K562 (cell line): Measurements from ENCODE around the gene ZNF124. TPM values are rescaled to one million over a fixed set of nuclear protein-coding genes. Genes with fewer than 3 reads are reported as not detected.

ENCODE experiments used
- ATAC-seq: fragments of 200-7000 bp; cut with Tn5 transposase; 3 replicates; pipeline ENCODE4 v1.9.1; 2020; ENCODE audit warnings: moderate library complexity
- BruUV-seq: library from RNA; stranded (reverse); fragments of 400-500 nt; replicated peaks from 2 replicates; lab custom pipeline; 2021; lab: Mats Ljungman, UMichigan
- CTCF ChIA-PET: fragments of 300-600 bp; formaldehyde crosslinking; extraction: SDS; loops from one replicate; lab custom pipeline; 2021; ENCODE audit warnings: low intra/inter-chr PET ratio; lab: Yijun Ruan, JAX
- POLR2A ChIA-PET: fragments of 300-600, 350-650 bp; sonication (Branson Sonifier 250); formaldehyde crosslinking; extraction: SDS; loops from one replicate; lab custom pipeline; 2021; ENCODE audit warnings: antibody characterized with exemption, inconsistent platforms; lab: Yijun Ruan, JAX
- DNase-seq, 4 experiments: peaks; one replicate each; pipeline versions ENCODE4 v3.0.0 to v3.0.0-alpha.2; 2011 to 2018; ENCODE audit warnings: low spot score in 3 of 4, mixed read lengths in 3 of 4; ENCODE audit errors: extremely low read depth in 1 of 4
- FAIRE-seq: peaks from 2 replicates; lab custom pipeline; 2011; peaks lifted over from hg19 to GRCh38; lab: Jason Lieb, UNC
- H2AFZ ChIP-seq: 2 replicates; pipeline ENCODE4 v1.6.0; 2011; ENCODE audit warnings: low read depth, low read length, control low read depth, inconsistent platforms
- H3K27ac ChIP-seq: fragments of 200-600 bp; 3 replicates; pipeline ENCODE4 v1.8.0; 2011; ENCODE audit warnings: low read depth, mild to moderate bottlenecking, control low read depth, inconsistent platforms, low read length, moderate library complexity, mixed read lengths; ENCODE audit errors: extremely low read depth
- H3K27me3 ChIP-seq, 2 experiments: fragments of 300-600 bp in 1 of 2; 2 replicates in 1 of 2; 3 replicates in 1 of 2; pipeline versions ENCODE4 v1.6.0 to v1.8.0; 2011; ENCODE audit warnings: inconsistent platforms in 2 of 2, low read length in 2 of 2, mild to moderate bottlenecking in 1 of 2, mixed read lengths in 1 of 2, moderate library complexity in 1 of 2; ENCODE audit not compliant: control insufficient read depth in 2 of 2, insufficient read depth in 2 of 2
- H3K36me3 ChIP-seq: fragments of 300-600 bp; 3 replicates; pipeline ENCODE4 v1.8.0; 2011; ENCODE audit warnings: mild to moderate bottlenecking, low read length, inconsistent platforms; ENCODE audit not compliant: control insufficient read depth, insufficient read depth
- H3K4me1 ChIP-seq, 2 experiments: fragments of 200-600 bp in 1 of 2; replicated peaks in 1 of 2; 2 replicates in 1 of 2; 3 replicates in 1 of 2; pipeline versions ENCODE4 v1.5.1 to v1.8.0; 2011; ENCODE audit warnings: inconsistent platforms in 2 of 2, low read length in 2 of 2, mild to moderate bottlenecking in 1 of 2, mixed read lengths in 1 of 2, moderate library complexity in 1 of 2; ENCODE audit not compliant: control insufficient read depth in 2 of 2, insufficient read depth in 2 of 2
- H3K4me2 ChIP-seq: 2 replicates; pipeline ENCODE4 v1.6.1; 2011; ENCODE audit warnings: low read length, control low read depth, inconsistent platforms, mixed read lengths; ENCODE audit not compliant: insufficient read depth
- H3K4me3 ChIP-seq: fragments of 200-600 bp; sonication (generic), shearing (Covaris generic); 2 replicates; pipeline ENCODE4 v1.5.1; 2016; ENCODE audit warnings: control low read depth, inconsistent platforms
- H3K79me2 ChIP-seq: fragments of 200-600 bp; 3 replicates; pipeline ENCODE4 v1.8.0; 2011; ENCODE audit warnings: low read length, inconsistent platforms; ENCODE audit not compliant: control insufficient read depth, insufficient read depth
- H3K9ac ChIP-seq, 2 experiments: 2 replicates each; pipeline versions ENCODE4 v1.6.0 to v1.6.1; 2011; ENCODE audit warnings: low read depth in 2 of 2, low read length in 2 of 2, control low read depth in 1 of 2, inconsistent platforms in 1 of 2, mild to moderate bottlenecking in 1 of 2, mixed read lengths in 1 of 2; ENCODE audit not compliant: insufficient read depth in 1 of 2
- H3K9me1 ChIP-seq: one replicate; pipeline ENCODE4 v1.6.0; 2011; ENCODE audit warnings: inconsistent platforms, mild to moderate bottlenecking, low read length, moderate library complexity; ENCODE audit not compliant: control insufficient read depth, insufficient read depth
- H3K9me3 ChIP-seq: replicated peaks from 2 replicates; pipeline ENCODE4 v1.5.1; 2011; ENCODE audit warnings: low read depth, low read length, inconsistent platforms; ENCODE audit not compliant: control insufficient read depth, insufficient read depth
- H4K20me1 ChIP-seq: replicated peaks from 2 replicates; pipeline ENCODE4 v1.6.1; 2011; ENCODE audit warnings: low read length, inconsistent platforms, mixed read lengths; ENCODE audit not compliant: control insufficient read depth, insufficient read depth
- BRF1 ChIP-seq: IDR thresholded peaks from 3 replicates; pipeline ENCODE4 v1.6.1; 2011; ENCODE audit warnings: borderline replicate concordance, mild to moderate bottlenecking; ENCODE audit not compliant: insufficient read length; ENCODE audit errors: extremely low read depth
- CUX1 ChIP-seq: fragments of 200-800 bp; sonication (Bioruptor generic); IDR thresholded peaks from 2 replicates; pipeline ENCODE4 v1.6.1; 2016; ENCODE audit warnings: missing genetic modification characterization, missing compliant biosample characterization
- EHMT2 ChIP-seq: fragments of 450-650 bp; IDR thresholded peaks from 2 replicates; pipeline ENCODE4 v1.6.1; 2018; ENCODE audit warnings: antibody characterized with exemption
- ETS1 ChIP-seq: conservative IDR thresholded peaks from 2 replicates; pipeline ENCODE4 v1.6.1; 2011; ENCODE audit warnings: low read depth, mild to moderate bottlenecking, low read length; ENCODE audit not compliant: control insufficient read depth
- EZH2 ChIP-seq: IDR thresholded peaks from 2 replicates; pipeline ENCODE4 v1.6.1; 2012; ENCODE audit warnings: low read depth, mild to moderate bottlenecking, inconsistent platforms, low read length, borderline replicate concordance
- KLF16 ChIP-seq: IDR thresholded peaks from 2 replicates; pipeline ENCODE4 v1.6.1; 2016; ENCODE audit warnings: antibody characterized with exemption
- MEF2D ChIP-seq: conservative IDR thresholded peaks from 2 replicates; pipeline ENCODE4 v1.6.1; 2016; ENCODE audit warnings: low read depth, missing genetic modification characterization, missing compliant biosample characterization
- PHF8 ChIP-seq: fragments of 200-600 bp; sonication (generic); IDR thresholded peaks from 2 replicates; pipeline ENCODE4 v1.6.1; 2012; ENCODE audit warnings: mixed run types, mild to moderate bottlenecking, inconsistent platforms, low read length, moderate library complexity, borderline replicate concordance
- SMARCA4 ChIP-seq: fragments of 450-650 bp; IDR thresholded peaks from 2 replicates; pipeline ENCODE4 v1.6.1; 2016
- SP2 ChIP-seq: IDR thresholded peaks from 2 replicates; pipeline ENCODE4 v1.6.1; 2011; ENCODE audit warnings: mild to moderate bottlenecking, low read depth, low read length, moderate library complexity; ENCODE audit not compliant: poor library complexity, severe bottlenecking; ENCODE audit errors: extremely low read depth
- ZFPM2 ChIP-seq: fragments of 250-450 bp; sonication (Bioruptor Pico); IDR thresholded peaks from 2 replicates; pipeline ENCODE4 v1.5.1; 2022; ENCODE audit warnings: mild to moderate bottlenecking
- ZNF217 ChIP-seq: sonication (generic); formaldehyde crosslinking; IDR thresholded peaks from 2 replicates; pipeline ENCODE4 v1.8.0; 2022; ENCODE audit warnings: mild to moderate bottlenecking, missing genetic modification reagents
- ZNF3 ChIP-seq: fragments of 250-450 bp; sonication (Bioruptor Pico); IDR thresholded peaks from 2 replicates; pipeline ENCODE4 v1.5.0; 2021; ENCODE audit warnings: mild to moderate bottlenecking, moderate library complexity
- ZNF584 ChIP-seq: fragments of 200-800 bp; sonication (Bioruptor generic); IDR thresholded peaks from 2 replicates; pipeline ENCODE4 v1.6.1; 2016; ENCODE audit warnings: low read depth, mild to moderate bottlenecking, missing genetic modification characterization, missing compliant biosample characterization
- WGBS: fragments of 100-300 bp; shearing (Covaris generic); methylation state at CpG from one replicate; pipeline ENCODE4 v1.1.6; 2016; ENCODE audit warnings: low coverage, mixed read lengths; ENCODE audit not compliant: insufficient coverage; ENCODE audit errors: missing lambda C conversion rate; 5-methylcytosine and 5-hydroxymethylcytosine counted together
- in situ Hi-C: fragments of 300-500 bp; cut with MboI; formaldehyde crosslinking; loops from 4 replicates; pipeline ENCODE4 v1.15.0; 2018; ENCODE audit warnings: inconsistent platforms, mixed read lengths
- intact Hi-C: fragments of 100-400 bp; cut with micrococcal nuclease; formaldehyde crosslinking; loops from 2 replicates; pipeline ENCODE4 v1.14.2; 2022
- polyA plus RNA-seq, 8 experiments: library from polyadenylated mRNA; depleted of rRNA in 4 of 8; stranded (reverse) in 5 of 8; unstranded in 3 of 8; fragments of >200 nt; fragmentation: Nextera tagmentation in 2 of 8; fragmentation: Illumina TruSeq in 1 of 8; extraction: Ambion mirVana in 2 of 8; extraction: Trizol in 1 of 8; gene quantifications; 2 replicates each; pipeline versions ENCODE4 v1.2.1 to v1.2.3, GENCODE V29; 2011 to 2014; ENCODE audit warnings: inconsistent platforms in 1 of 8, missing spikeins in 1 of 8
- total RNA-seq, 7 experiments: library from RNA; depleted of rRNA in 6 of 7; stranded (reverse); fragments of >200 nt in 6 of 7; fragmentation: Illumina TruSeq in 2 of 7; extraction: Trizol in 2 of 7; gene quantifications; 2 replicates each; pipeline versions ENCODE4 v1.2.1 to v1.2.3, GENCODE V29; 2011 to 2021; ENCODE audit warnings: low replicate concordance in 1 of 7

The ZNF124 gene
- total and polyA plus RNA-seq, 9 of the 15 experiments (the other 6 are each of a cell fraction or from before 2014, with no cell fraction given), result 7.6 to 71.5 (median 20.2) TPM

DNA sequence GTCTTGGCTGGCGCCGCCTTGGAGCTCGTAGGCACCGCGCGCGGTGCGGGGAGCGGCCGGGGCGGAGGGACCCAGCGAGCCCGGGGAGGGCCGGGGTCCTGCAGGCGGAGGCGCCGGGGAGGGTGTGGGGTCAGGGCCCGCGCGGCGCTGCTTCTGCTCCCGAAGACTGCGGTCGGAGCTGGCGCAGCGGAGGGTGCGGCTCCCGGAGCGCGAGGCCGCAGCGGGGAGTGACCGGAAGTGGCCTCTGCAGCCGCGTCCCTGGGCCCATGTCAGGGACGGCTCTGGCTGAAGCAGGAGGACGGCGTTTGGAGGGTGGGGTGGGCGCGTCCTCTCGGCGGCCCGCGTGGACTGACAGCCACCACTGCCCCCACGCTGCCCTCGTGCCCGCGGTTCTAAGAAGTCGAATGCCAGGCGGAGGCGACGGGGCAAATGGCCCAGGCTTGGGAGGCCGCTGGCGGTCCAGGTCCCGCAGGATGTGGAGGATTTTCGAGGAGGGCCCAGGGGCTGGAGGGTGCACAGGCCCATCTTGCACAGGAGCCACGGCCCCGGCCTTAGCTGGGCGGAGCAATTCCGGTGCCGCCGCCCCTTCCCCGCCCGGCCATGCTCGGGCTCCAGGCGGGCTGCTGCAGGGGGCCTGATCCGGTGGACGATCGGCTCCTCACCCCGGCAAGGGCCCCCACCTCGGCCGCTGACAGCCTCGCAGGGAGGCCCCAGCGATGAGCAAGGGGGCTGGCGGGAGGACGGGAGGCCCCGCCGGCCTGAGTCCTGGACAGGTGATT, 59.9 kb downstream of the ZNF124 start:
- ATAC-seq (peak; percentile 95), DNase-seq (peak; percentile 83 to 85 (median 84)), FAIRE-seq (peak; percentile 52)
- TSS peak; percentile 44 for BruUV-seq
- Histone ChIP-seq H4K20me1 (no peaks in the 10 kb centered on the region), H3K27ac (peak overlapping the region; percentile 82), H3K9ac (peak overlapping the region; percentile 72 to 94), H3K9me3 (peaks cover 5% of the 10 kb centered on the region), H3K4me1 (peaks cover 4 to 34% of the 10 kb centered on the region in 2 experiments), H3K79me2 (no peaks in the 10 kb centered on the region; the same call in 2 of the 3 replicates), H2AFZ (peak overlapping the region; percentile 100), H3K27me3 (no peaks in the 10 kb centered on the region), H3K36me3 (no peaks in the 10 kb centered on the region), H3K4me3 (peak overlapping the region; percentile 68), H3K9me1 (no peaks in the 10 kb centered on the region), H3K4me2 (peak overlapping the region; percentile 84)
- in situ Hi-C loops (no loop called here), intact Hi-C loops (loop anchor here (5.0 kb wide), 1 partner anchor 100 kb away; no protein-coding TSS in a partner anchor)
- ChIA-PET CTCF (interaction anchor here (0.6 kb wide), 1 partner anchor 1956 kb away, joined by 3 read pairs; no protein-coding TSS in a partner anchor), POLR2A (interaction anchor here (0.9 to 1.8 kb wide), 3 partner anchors 13 to 219 kb away, joined by 3 to 8 read pairs (median 7); partner anchors contain the start of gene ZNF670)
- 10% methylated on average over 52 of the region's 78 CpGs for WGBS
- TF ChIP-seq SP2 (no peak), CUX1 (no peak), ZNF584 (no peak), SMARCA4 (0 out of 2 replicates have a peak, but pooled peaks have one; percentile 17), MEF2D (tag) (no peak), PHF8 (peak; percentile 76; the same call in 1 of the 2 replicates), ZFPM2 (no peak), ZNF3 (CRISPR knock-in tag) (no peak), ETS1 (peak; percentile 67; the same call in 1 of the 2 replicates), EHMT2 (no peak), EZH2 (no peak), KLF16 (no peak), BRF1 (no peak), ZNF217 (CRISPR knock-in tag) (no peak)
